Stimulated activated CD4-positive, alpha-beta T cell treated with anti-CD3 and anti-CD28 coated beads, Interleukin-2, amount 100 ng/mL, for 4 hours (primary cell): ENCODE results near the gene MRPL28.
"Not testable (repeated sequence)": the region's sequence is repeated elsewhere in the genome, so short reads cannot be mapped to it uniquely, and the experiment has no call there.

Source experiments
- DNase-seq: peaks from one replicate; pipeline ENCODE4 v3.0.0-alpha.2; 2020; ENCODE audit warnings: low read depth

The MRPL28 gene

DNA sequence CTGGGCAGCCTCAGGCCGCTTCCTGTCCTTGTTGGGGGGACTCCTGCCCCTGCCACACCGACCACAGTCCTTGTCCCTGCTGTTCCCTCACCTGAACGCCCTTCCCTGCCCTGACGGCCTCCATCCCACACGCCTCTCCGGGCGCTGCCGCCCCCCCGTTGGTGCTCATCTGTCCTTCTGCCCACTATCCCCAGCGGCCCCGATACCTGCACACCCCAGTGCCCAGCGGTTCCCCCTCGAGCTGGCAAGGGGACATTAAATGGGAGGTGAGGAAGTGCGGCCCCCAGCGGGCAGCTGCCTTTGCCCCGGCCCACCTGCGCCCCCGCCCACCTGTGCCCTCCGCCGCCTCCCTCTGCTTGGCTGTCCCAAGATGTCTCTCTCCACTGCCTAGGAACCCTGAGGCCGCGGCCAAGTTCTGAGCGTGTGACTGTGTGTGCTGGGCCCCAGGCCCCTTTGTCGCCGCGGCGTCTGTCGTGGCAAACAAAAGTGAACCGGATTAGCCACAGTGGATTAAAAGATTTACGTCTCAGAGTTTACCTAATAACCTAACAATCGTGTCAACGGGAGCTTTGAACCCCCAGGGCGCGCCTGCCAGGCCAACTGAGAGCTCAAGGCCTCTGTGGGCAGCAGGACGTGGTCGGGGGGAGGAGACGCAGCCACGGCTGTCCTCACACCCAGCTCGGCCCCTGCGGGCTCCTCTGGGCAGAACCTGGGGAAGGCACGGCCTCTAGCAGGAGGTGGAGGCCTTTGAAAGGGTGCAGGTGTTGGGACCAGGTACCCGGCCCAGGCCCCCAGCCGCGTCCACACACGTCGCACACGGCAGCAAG lies 10.3 kb downstream of the MRPL28 start:
- DNase-seq: no peak

DNA sequence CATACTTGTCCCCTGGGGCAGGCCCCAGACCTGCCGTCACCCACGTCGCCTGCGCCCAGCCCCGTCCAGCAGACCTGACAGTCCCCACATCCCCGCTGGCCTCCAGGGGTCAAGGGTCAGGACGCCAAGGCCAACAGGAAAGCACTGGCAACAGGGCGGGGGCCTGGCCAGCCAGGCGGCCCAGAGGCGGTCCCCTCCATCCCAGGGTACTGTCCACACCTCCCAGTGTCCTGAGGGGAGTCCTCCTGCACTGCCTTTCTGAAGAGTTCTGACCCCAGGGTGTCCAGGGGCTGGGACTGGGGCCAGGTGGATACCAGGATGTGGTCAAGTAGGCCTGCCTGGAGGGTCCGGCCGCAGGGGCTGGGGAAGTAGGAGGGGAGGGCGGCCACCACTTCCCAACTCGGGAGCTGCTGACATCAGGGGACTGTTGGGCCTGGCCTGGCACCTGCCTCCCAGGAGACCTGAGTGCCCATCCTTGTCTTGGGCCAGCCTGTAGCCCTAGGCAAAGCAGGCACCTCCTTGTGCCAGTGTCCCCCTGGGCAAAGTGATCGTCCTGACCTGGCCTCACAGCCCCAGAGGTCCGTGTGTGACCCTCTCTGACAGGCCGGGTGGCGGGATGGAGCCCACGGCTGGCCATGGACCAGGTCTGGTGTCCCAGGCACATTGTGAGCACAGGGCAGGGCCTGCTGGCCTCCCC lies 11.1 kb downstream of the MRPL28 start:
- no peak for DNase-seq

DNA sequence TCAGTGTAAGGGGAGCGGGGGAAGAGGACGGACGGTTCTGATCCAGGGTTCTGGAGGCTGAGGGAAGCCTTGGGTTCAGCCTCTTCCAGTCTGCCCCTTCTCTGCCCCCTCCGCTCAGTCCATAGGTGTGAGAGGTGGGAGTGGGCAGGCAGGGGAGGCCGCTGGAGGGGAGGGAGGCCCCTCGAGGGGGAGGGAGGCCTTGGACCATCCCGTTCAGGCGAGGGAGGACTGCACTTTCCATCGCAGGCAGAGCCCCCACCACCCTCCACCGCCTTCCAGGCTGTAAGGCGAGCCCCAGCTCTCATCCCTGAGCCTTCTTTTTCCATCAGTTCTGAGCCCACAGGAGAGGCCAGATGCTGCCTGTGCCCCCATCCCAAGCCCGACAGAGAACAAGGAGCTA lies 13.6 kb downstream of the MRPL28 start:
- no peak for DNase-seq

DNA sequence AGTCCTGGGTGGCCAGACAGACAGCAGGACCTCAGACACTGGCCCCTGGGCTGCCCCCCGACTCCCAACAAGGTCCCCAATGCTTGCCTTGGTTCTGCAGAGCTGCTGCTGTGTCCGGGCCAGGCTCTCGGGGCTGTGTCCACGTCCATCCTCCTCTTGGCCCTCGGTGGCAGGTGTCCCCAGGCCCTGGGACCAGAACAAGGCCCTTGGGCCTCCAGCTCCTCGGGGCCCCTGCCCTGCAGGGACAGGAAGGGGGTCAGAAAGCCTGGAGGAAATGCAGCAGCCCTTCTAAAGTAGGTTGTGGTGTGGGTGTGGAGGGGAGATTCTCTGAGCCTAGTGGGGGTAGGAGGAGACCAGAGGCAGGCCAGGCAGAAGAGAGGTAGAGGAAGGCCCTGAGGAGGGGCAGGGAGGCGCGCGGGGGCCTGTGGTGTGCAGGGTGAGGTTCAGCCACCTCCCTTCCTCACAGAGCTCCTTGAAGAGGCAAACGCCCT lies 15.3 kb downstream of the MRPL28 start:
- no peak for DNase-seq

DNA sequence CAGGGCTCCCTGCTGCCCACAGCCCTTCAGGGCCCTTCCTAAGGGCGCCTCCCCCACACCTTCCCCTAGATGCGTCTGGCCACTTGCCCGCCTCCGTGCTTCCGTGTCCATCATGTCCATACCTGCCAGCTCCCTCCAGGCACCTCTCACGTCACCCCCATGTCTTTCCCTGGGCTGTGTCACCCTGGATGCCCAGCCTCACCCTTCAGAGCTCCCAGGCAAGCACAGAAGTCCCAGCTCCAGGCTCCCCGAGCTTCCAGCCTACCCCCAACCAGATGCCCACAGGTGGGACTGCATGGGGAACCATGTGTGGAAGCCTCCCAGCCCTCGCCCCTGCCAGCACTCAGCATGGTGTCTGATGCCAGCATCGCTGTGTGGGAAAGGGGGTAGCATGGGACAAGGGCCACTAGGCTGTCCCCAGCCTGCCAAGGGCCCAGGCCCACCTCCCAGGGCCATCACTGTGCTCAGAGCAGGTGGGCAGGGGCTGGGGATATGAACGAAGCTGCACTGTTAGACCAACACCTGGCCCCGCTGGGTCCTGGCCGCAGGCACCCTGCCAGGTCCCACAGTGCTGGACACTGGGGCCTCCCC lies 16.0 kb downstream of the MRPL28 start:
- DNase-seq: no peak

DNA sequence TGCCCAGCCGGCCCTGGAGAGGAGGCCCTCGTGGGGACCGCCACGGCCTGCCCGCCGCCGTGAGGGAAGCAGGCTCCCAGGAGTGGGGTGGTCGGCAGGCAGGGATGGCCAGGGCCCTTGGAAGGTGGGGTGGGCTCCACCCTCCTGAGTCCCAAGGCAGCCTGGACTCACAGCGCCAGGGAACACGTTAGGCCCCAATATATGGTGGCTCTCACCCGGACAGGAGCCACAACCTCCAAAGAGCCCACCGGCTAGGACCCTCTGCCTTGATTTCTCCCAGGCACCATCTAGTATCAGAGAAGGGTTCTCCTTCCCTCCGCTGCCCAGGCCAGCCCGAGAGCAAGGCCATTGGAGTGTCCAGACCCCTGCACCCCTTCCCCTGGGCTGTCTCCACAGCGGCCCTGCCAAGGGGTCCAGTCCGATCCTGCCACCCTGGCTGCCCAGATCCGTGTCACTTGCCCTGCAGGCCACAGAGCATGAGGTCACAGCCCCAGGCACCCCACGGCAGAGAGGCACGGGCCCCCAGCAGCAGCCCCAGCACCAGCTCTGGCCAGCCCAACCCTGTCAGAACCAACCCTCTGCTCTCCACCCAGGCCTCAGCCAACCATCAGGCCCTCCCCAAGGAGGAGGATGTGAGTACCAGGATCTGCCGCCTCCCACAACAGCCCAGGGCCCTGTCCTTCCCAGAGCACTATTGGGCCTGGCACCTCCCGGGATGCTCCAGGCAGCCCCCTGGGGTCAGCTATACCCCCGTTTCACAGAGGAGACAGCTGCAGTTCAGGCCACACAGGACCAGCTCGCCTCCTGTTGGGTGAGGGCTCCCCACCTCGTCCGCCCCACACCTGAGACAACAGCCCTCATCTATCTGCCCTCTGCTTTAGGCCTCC lies 16.7 kb downstream of the MRPL28 start:
- DNase-seq: no peak

DNA sequence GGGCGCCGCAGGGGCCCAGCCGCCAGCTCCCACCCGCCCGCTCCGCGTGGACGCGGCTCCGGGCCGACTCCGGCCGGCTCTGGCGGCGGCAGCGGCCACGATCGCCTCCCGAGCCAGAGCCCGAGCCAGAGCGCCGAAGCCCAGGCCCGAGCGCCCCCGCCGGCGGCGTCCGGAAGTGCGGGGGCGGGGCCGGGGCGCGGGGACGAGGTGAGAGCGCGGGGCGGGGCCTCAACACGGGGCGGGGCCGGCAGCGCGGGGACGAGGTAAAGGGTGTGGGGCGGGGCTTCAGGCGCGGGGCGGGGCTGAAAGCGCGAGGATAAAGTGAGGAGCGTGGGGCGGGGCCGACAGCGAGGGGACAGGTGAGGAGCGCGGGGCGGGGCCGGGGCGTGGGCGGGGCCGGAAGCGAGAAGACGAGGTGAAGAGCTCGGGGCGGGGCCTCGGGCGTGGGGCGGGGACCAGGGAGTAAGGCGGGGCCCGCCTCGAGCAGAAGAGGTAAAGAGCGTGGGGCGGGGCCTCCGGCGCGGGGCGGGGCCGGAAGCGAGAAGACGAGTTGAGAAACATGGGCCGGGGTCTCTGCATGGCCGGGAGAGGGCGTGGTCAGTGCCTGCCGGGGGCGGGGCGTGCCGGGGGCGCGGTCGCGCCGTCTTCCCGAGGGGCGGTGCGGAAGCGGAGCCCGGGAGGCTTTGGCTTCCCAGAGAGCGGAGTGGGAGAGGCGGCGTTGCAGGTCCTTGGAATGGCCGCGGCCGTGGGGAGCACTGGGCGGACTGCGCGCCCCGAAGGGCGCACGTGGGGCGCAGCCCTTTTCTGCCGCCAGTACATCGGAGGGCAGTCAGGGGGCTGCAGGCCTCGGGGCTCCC lies 17.6 kb downstream of the MRPL28 start, which contains the start of gene AXIN1:
Gene AXIN1, minus strand, starts transcription at position 177 of the 857 bp plus-strand sequence. CDS start 5,698 bp downstream, outside the sequence.
- DNase-seq: peak; percentile 100

DNA sequence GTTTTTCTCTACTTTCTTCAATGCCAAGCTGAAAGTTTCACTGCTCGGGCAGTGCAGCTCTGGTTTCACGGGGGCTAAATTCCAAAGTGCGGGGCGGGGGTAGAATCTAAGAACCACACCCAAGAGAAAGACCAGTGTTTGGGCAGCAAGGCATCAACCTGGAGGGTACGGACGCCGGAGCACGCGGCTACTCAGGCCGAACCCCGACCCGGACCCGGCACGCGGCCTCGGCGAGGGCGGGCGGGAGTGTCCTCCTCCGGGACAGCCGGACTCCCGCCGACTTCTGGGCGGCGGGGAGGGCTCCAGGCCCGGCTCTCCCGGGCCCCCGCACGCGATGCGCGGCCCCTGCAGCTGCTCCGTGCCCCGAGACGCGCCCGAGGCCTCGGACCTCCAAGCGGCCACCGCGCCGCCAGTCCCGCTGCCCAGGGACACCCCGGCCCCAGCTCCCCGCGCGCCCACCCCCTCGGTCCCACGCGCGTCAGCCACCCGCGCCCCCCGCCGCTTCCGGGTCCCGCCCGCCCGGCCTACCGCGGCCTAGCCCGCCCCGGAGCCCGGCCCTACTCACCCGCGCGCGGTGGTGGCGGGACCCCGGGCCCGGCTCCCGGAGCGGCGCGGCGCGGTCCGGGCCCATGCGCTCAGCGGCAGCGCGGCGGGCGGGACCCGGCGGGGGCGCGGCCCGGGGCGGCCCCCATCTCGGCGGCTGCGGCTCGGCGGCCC lies 18.4 kb downstream of the MRPL28 start:
- peak; percentile 19 for DNase-seq

DNA sequence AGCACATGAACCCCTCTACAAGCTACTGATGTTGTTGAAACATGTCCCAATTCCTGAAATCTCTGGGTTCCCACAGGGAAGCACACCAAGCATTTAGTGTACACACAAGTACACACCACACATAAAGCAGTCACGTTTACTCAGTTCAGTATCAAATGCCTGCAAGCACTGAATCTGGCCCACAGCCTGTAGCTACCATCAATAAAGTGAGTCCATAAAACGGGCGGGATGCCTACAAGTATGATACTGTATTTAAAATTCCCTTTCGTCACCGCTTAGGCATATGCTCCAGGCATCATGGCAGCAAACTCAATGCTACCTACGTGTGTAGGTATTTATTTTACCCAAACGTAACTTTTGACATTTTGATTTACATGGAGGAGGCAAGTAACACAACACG lies 20.1 kb downstream of the MRPL28 start:
- no peak for DNase-seq

DNA sequence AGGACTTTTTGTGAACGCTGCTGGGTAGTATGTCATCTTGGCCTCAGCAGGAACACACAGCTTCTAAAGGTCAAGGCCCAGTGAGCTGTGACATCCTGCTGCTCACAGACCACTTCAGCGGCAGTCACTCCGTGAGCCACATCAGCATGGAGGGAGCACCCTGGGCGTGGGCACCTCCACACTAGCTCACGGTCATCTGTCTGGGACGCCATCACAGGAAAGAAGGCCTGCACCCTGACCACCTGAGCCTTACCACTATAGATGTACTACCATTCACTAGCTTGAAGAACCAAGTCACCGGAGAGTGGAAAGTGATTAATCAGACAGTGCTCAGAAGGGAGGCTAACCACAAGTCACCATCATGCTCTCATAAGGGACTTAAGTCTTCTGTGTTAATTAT lies 21.1 kb downstream of the MRPL28 start:
- no peak for DNase-seq

DNA sequence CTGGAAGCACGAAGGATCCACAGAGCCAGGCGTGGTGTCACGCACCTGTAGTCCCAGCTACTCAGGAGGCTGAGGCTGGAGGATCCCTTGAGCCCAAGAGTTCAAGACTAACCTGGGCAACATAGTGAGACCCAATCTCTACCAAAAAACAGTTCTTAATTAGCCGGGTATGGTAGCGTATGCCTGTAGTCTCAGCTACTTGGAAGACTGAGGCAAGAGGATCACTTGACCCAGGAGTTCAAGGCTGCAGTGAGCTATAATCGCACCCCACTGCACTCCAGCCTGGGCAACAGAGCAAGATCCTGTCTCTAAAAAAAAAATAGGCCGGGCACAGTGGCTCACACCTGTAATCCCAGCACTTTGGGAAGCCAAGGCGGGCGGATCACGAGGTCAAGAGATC lies 21.8 kb downstream of the MRPL28 start:
- DNase-seq: not testable (repeated sequence)

DNA sequence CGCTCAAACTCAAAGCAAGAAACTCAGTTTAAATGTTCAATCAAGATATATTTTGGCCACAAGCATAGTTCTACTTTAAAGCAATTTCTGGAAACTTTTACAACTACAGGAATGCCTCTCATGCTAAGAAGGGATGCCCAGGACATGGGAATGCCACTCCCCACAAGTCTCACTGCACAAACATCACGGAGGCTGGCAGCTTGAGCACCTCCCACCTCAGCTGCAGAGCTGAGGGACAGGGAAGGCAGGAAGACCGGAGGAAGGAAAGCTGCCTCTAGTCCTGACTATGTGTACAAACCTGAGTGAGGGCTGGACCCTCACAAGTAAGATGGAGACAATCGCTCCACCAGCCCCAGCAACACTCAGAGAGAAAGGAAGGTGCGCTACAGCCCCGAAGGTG lies 23.1 kb downstream of the MRPL28 start:
- no peak for DNase-seq

DNA sequence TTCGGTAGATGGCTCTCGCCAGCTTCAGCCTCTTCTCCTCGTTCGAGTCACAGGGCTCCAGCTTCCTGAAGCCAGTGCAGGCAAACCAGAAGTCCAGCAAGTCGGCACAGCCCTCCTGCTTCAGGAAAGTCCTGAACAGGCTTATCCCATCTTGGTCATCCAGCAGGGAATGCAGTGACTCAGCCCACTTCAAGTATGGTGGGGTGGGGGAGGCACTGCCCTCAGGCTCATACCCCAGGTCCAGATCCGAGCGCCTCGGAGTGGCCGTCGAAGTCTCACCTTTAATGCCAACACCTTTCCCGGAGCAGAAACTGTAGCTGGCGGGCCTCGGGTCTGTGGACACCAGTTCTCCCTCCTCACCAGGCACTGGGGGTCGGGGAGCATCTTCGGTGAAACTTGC lies 23.8 kb downstream of the MRPL28 start:
- no peak for DNase-seq

DNA sequence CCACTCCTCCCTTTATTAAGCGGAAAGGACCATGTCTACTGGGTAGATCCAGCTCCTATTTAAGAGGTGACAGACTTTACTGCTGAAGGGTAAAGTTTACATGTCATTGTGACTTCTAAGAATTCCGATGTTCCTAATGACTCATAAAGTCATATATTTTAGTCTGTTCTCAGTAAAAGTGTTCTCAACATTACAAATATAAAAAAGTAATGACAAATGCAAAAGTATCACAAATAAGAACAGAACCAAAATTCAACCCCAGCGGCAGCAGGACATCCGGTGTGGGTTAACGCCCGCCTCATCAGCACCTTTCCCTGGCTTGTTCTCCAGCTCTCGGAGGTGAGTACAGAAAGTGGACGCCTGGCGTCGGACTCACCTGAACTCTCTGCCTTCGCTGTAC lies 24.6 kb downstream of the MRPL28 start:
- no peak for DNase-seq

DNA sequence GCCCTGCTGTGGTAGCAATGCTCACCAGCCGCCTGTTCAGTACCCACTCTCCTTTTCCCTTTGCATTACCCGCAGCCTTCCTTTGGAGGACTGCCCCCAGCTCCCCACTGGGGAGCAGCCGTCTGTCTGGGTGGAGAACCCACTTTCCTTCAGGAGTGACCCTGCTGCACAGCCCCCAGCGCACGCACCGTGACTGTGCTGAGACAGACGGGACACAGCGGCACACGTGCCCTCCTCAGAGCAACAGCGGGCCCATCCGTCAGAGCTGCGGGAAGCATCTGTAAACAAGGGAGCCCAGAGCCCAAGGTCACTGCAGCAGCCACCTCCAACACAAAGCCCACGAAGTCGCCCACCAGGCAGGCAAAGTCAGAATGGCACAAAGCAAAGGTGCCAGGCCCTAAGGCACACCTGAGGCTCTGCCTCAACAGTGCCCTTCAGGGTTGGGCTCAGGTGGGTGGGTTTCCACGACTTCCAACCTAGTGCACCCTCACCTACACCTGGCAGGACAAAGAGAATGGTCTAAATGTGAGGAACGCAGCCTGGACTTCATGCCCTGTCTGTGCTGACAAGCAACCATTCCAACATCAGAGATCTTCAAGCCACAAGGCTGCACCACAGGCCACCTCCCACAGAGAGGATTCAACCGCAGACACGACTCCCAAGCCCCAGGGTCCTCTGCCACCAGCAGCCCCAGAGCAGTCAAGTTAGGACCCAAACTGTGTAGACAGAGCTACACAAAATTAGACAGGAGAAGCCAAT lies 27.7 kb downstream of the MRPL28 start:
- DNase-seq: no peak

DNA sequence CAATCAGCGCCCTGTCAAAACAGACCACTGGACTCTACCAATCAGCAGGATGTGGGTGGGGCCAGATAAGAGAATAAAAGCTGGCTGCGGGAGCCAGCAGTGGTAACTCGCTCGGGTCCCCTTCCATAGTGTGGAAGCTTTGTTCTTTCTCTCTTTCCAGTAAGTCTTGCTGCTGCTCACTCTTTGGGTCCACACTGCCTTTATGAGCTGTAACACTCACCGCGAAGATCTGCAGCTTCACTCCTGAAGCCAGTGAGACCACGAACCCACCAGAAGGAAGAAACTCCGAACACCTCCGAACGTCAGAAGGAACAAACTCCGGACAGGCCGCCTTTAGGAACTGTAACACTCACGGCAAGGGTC lies 28.4 kb downstream of the MRPL28 start:
- not testable (repeated sequence) for DNase-seq

DNA sequence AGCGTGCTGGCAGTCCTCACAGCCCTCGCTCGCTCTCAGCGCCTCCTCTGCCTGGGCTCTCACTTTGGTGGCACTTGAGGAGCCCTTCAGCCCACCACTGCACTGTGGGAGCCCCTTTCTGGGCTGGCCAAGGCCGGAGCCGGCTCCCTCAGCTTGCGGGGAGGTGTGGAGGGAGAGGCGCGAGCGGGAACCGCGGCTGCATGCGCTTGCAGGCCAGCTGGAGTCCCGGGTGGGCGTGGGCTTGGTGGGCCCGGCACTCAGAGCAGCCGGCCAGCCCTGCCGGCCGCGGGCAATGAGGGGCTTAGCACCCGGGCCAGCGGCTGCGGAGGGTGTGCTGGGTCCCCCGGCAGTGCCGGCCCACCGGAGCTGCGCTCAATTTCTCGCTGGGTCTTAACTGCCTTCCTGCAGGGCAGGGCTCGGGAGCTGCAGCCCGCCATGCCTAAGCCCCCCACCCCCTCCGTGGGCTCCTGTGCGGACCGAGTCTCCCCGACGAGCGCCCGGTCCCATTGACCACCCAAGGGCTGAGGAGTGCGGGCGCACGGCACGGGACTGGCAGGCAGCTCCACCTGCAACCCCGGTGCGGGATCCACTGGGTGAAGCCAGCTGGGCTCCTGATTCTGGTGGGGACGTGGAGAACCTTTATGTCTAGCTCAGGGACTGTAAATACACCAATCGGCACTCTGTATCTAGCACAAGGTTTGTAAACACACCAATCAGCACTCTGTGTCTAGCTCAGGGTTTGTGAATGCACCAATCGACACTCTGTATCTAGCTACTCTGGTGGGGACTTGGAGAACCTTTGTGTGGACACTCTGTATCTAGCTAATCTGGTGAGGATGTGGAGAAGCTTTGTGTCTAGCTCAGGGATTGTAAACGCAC lies 29.0 kb downstream of the MRPL28 start:
- not testable (repeated sequence) for DNase-seq

DNA sequence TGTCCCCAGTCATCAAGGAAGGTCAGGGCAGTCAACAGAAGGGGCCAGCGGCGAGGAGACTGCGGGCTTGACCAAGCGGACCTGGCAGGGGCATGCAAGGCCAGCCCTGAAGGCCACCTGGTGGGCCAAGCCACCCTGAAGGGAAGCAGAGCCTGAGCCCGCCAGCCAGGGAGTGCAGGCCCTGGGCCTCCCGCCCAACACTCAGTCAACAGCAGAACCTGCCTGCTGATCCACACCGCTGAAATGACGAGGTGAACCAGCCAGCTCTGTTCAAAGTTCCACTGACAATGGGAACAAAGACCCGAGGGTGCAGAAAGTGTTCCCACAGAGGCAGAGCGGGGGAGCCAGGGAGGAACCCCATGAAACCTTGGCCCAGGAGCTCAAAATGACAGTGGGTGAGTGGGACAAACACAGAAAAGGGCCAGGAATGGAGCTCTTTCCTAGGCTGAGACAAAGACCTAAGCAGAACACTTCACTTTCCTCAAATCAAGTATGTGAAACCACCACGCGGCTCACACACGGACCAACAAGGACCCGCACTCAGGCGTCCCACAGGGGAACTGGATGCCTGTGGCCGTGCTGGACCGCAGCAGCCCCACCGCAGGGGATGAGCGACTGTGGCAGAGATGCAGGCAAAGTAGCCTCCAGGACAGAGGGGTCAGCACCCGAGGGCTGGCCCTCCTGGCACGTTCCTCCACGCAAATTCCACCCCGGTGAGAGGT lies 29.8 kb downstream of the MRPL28 start:
- no peak for DNase-seq
